Measurements from ENCODE around the gene KCTD16.

Gene KCTD16

DNA sequence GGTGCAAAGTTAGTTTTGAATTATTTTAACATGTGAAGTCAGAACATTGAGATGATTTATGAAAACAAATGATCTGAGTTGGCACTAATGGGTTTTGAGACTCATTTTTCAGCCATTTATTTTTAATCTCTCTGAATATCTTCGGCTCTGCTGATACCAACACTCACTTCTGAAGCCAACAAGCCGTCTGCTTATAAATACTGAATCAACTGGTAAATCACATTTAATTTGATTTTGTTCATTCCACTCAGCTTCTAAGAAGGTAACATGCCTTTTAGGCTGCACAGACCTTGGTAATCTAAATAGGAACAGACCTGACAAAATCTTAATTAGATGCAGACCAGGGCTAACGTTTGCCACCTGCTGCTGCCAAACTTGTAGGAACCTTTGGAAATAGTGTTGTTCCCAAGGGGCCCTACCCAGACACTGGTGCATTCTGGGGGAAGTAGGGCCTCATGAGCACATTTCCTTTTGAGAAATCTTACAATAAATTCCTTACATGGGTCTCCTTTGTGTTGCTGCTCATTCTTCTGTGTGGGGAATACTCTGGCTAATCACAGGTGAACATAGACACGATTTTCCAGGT, 182.2 kb downstream of the KCTD16 start:
- no peaks in the 10 kb centered on the region for H3K27me3 ChIP-seq (ENCODE audit: insufficient read depth, low read length)
- no peaks in the 10 kb centered on the region for H3K9me3 ChIP-seq (ENCODE audit: low read length)
- H3K36me3 ChIP-seq (ENCODE audit: insufficient read depth, low read length) = no peaks in the 10 kb centered on the region
- no peaks in the 10 kb centered on the region for H3K4me1 ChIP-seq (ENCODE audit: insufficient read depth, low read length)
- H2AFZ ChIP-seq (ENCODE audit: low read depth, low read length) = no peak overlapping the region
- no peak overlapping the region for H3K4me3 ChIP-seq (ENCODE audit: low read length)

DNA sequence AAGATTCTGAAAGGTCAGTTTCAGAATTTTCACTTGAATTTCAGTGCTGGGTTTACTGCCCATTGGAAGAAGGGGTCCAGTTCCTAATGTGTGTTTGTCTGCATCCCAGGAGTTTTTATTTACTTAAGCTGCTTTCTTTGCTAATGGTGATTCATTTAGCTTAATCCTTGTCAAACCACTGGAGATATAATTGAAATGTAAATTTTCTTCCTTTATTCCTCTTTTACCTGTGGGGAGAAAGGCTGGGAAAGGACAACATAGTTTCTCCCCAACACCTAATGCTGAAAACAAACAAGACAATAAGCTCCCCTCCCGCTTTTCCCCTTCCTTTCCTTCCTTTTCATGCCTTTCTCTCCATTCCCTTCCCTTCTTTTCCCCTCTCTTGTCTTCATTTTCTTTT, 185.8 kb downstream of the KCTD16 start:
- H3K9me3 ChIP-seq (ENCODE audit: low read length) = no peaks in the 10 kb centered on the region
- H3K36me3 ChIP-seq (ENCODE audit: insufficient read depth, low read length) = no peaks in the 10 kb centered on the region
- H3K4me1 ChIP-seq (ENCODE audit: insufficient read depth, low read length) = no peaks in the 10 kb centered on the region
- no peaks in the 10 kb centered on the region for H3K27me3 ChIP-seq (ENCODE audit: insufficient read depth, low read length)
- no peak overlapping the region for H2AFZ ChIP-seq (ENCODE audit: low read depth, low read length)
- H3K4me3 ChIP-seq (ENCODE audit: low read length) = no peak overlapping the region

- no peaks in the 10 kb centered on the region for H3K9me3 ChIP-seq (ENCODE audit: low read length)
- H3K4me1 ChIP-seq (ENCODE audit: insufficient read depth, low read length) = no peaks in the 10 kb centered on the region
- H3K27me3 ChIP-seq (ENCODE audit: insufficient read depth, low read length) = no peaks in the 10 kb centered on the region
- no peak overlapping the region for H2AFZ ChIP-seq (ENCODE audit: low read depth, low read length)
- H3K36me3 ChIP-seq (ENCODE audit: insufficient read depth, low read length) = no peaks in the 10 kb centered on the region
- H3K4me3 ChIP-seq (ENCODE audit: low read length) = no peak overlapping the region
Measured at GRCh38 chr5:144361406-144361805, 190.7 kb downstream of the KCTD16 start.

GRCh38 chr5:144365885-144366284, 195.2 kb downstream of the KCTD16 start:
- Histone ChIP-seq H3K4me3 (ENCODE audit: low read length) (no peak overlapping the region), H3K27me3 (ENCODE audit: insufficient read depth, low read length) (no peaks in the 10 kb centered on the region), H3K4me1 (ENCODE audit: insufficient read depth, low read length) (no peaks in the 10 kb centered on the region), H3K9me3 (ENCODE audit: low read length) (no peaks in the 10 kb centered on the region), H2AFZ (ENCODE audit: low read depth, low read length) (no peak overlapping the region), H3K36me3 (ENCODE audit: insufficient read depth, low read length) (no peaks in the 10 kb centered on the region)

GRCh38 chr5:144367991-144368390, 197.3 kb downstream of the KCTD16 start:
- no peaks in the 10 kb centered on the region for H3K36me3 ChIP-seq (ENCODE audit: insufficient read depth, low read length)
- no peak overlapping the region for H3K4me3 ChIP-seq (ENCODE audit: low read length)
- no peaks in the 10 kb centered on the region for H3K27me3 ChIP-seq (ENCODE audit: insufficient read depth, low read length)
- no peak overlapping the region for H2AFZ ChIP-seq (ENCODE audit: low read depth, low read length)
- H3K4me1 ChIP-seq (ENCODE audit: insufficient read depth, low read length) = no peaks in the 10 kb centered on the region
- no peaks in the 10 kb centered on the region for H3K9me3 ChIP-seq (ENCODE audit: low read length)

GRCh38 chr5:144368556-144368955, 197.9 kb downstream of the KCTD16 start:
- H3K4me3 ChIP-seq (ENCODE audit: low read length) = no peak overlapping the region
- no peak overlapping the region for H2AFZ ChIP-seq (ENCODE audit: low read depth, low read length)
- no peaks in the 10 kb centered on the region for H3K36me3 ChIP-seq (ENCODE audit: insufficient read depth, low read length)
- no peaks in the 10 kb centered on the region for H3K27me3 ChIP-seq (ENCODE audit: insufficient read depth, low read length)
- no peaks in the 10 kb centered on the region for H3K9me3 ChIP-seq (ENCODE audit: low read length)
- no peaks in the 10 kb centered on the region for H3K4me1 ChIP-seq (ENCODE audit: insufficient read depth, low read length)

DNA sequence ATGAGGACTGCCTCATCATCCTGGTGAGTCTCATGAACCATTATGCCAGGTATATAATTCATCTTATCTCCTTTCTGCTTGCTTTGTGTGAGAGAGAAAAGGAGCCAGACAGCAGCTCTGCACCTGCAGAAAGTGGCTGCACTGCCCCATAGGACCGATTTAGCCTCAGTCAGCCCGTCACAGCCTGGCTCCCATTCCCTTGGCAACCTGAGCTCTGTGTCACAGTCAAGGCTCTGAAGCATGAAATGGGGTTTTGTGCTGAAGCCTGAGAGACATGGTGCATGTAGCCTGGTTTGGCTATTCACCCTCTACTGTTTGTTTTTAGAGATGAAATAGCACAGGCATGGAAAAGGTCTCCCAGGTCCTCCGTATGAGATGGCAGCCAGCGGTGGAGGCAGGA, 198.3 kb downstream of the KCTD16 start:
- no peaks in the 10 kb centered on the region for H3K9me3 ChIP-seq (ENCODE audit: low read length)
- H2AFZ ChIP-seq (ENCODE audit: low read depth, low read length) = no peak overlapping the region
- H3K27me3 ChIP-seq (ENCODE audit: insufficient read depth, low read length) = no peaks in the 10 kb centered on the region
- H3K36me3 ChIP-seq (ENCODE audit: insufficient read depth, low read length) = no peaks in the 10 kb centered on the region
- H3K4me3 ChIP-seq (ENCODE audit: low read length) = no peak overlapping the region
- no peaks in the 10 kb centered on the region for H3K4me1 ChIP-seq (ENCODE audit: insufficient read depth, low read length)

DNA sequence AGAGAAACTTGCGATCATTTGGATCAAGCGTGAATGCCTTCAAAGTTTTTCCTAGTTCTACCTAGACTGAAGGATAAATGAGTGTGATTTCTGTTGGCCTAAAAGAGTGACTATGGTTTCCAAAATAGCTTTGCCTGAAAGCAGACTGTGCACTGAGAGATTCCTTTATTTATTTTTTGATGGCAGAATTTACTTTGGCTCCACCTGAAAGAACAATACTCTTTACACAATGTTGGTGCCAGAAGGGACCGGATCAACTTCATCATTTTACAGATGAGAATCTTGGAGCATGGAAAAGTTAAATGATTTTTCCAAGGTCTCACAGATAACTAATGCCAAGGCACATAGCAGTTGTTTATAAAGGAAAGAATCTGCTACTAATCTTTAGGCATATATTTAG, 199.6 kb downstream of the KCTD16 start:
- no peaks in the 10 kb centered on the region for H3K4me1 ChIP-seq (ENCODE audit: insufficient read depth, low read length)
- no peaks in the 10 kb centered on the region for H3K36me3 ChIP-seq (ENCODE audit: insufficient read depth, low read length)
- no peak overlapping the region for H2AFZ ChIP-seq (ENCODE audit: low read depth, low read length)
- no peak overlapping the region for H3K4me3 ChIP-seq (ENCODE audit: low read length)
- H3K27me3 ChIP-seq (ENCODE audit: insufficient read depth, low read length) = no peaks in the 10 kb centered on the region
- no peaks in the 10 kb centered on the region for H3K9me3 ChIP-seq (ENCODE audit: low read length)

DNA sequence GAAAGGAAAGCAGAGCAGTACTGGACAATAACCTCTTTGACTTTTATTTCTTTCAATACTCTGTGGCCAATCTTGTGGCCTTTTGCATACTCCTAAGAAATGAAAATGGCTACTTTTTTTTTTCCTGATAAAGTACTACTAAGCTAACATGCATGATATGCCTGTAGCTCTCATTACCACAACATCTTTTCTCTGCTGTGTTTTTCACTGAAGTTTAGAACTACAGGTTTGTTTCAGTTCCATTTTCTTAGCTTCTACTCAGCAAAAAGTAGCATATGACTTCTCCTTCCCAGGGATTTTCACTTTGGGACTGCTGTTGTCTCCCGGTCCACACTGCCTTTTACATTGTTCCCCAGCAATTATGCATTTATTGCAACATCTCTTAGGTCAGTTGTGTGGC, 204.0 kb downstream of the KCTD16 start:
- no peak overlapping the region for H3K4me3 ChIP-seq (ENCODE audit: low read length)
- H3K27me3 ChIP-seq (ENCODE audit: insufficient read depth, low read length) = no peaks in the 10 kb centered on the region
- H3K9me3 ChIP-seq (ENCODE audit: low read length) = no peaks in the 10 kb centered on the region
- H3K4me1 ChIP-seq (ENCODE audit: insufficient read depth, low read length) = no peaks in the 10 kb centered on the region
- H3K36me3 ChIP-seq (ENCODE audit: insufficient read depth, low read length) = no peaks in the 10 kb centered on the region
- no peak overlapping the region for H2AFZ ChIP-seq (ENCODE audit: low read depth, low read length)

DNA sequence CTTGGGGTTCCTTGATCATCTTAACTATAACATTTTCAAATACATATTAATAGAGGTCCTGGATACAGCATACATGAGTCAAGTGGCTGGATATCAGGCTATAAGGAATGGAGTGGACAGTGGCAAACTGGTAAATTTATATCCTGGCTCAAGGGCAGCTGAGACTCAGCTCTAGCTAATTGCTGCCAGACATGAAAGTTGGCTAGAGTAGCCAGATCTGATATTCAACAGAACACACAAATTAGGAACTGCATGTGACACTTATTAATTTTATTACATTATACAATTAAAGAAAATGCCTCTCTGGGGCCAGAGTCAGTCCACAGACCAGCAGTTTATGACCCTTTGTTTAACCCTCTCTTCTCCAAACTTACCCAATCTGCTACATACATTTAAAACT, 206.5 kb downstream of the KCTD16 start:
- Histone ChIP-seq H3K4me3 (ENCODE audit: low read length) (no peak overlapping the region), H2AFZ (ENCODE audit: low read depth, low read length) (no peak overlapping the region), H3K9me3 (ENCODE audit: low read length) (no peaks in the 10 kb centered on the region), H3K4me1 (ENCODE audit: insufficient read depth, low read length) (no peaks in the 10 kb centered on the region), H3K27me3 (ENCODE audit: insufficient read depth, low read length) (no peaks in the 10 kb centered on the region), H3K36me3 (ENCODE audit: insufficient read depth, low read length) (no peaks in the 10 kb centered on the region)

DNA sequence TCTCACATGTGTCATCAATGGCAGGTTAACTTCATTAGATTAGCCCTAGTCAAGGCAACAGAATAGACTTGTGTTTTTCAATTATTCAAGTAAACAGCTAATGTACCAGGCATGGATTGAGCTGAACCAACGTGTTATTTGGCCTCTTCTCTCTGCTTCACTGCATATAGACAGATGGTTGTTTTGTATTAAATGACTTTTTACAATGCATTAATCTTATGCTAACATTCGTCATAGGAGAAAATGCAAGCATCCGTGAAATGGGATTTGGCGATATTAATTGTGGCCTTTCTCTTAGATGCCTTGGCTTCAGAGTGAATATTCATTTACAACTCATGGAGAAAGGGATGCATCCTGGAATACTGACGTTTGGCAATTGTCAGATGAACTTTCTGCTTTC, 208.0 kb downstream of the KCTD16 start:
- Histone ChIP-seq H3K4me1 (ENCODE audit: insufficient read depth, low read length) (no peaks in the 10 kb centered on the region), H2AFZ (ENCODE audit: low read depth, low read length) (no peak overlapping the region), H3K4me3 (ENCODE audit: low read length) (no peak overlapping the region), H3K27me3 (ENCODE audit: insufficient read depth, low read length) (no peaks in the 10 kb centered on the region), H3K9me3 (ENCODE audit: low read length) (no peaks in the 10 kb centered on the region), H3K36me3 (ENCODE audit: insufficient read depth, low read length) (no peaks in the 10 kb centered on the region)

DNA sequence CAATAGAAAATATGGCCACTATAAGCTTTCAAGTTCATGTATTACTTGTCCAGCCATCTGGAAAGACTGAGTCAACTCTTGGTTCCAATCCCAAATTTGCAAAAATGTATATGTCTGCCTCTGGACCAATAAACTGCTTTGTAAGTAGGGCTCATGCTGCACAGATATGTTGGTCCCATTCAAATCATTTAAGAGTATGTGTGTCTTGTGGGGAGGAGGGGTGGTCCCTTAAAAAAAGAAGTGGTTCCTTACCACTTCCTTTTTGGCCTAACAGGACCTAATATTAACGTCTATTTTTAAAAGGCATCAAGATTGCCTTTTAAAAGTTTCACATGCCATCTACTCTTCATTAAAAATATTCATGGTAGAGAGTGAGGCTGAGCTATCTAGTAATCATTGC, 214.9 kb downstream of the KCTD16 start:
- Histone ChIP-seq H3K4me1 (ENCODE audit: insufficient read depth, low read length) (no peaks in the 10 kb centered on the region), H2AFZ (ENCODE audit: low read depth, low read length) (no peak overlapping the region), H3K4me3 (ENCODE audit: low read length) (no peak overlapping the region), H3K27me3 (ENCODE audit: insufficient read depth, low read length) (no peaks in the 10 kb centered on the region), H3K9me3 (ENCODE audit: low read length) (no peaks in the 10 kb centered on the region), H3K36me3 (ENCODE audit: insufficient read depth, low read length) (no peaks in the 10 kb centered on the region)

- Histone ChIP-seq H2AFZ (ENCODE audit: low read depth, low read length) (no peak overlapping the region), H3K4me1 (ENCODE audit: insufficient read depth, low read length) (no peaks in the 10 kb centered on the region), H3K36me3 (ENCODE audit: insufficient read depth, low read length) (no peaks in the 10 kb centered on the region), H3K4me3 (ENCODE audit: low read length) (no peak overlapping the region), H3K9me3 (ENCODE audit: low read length) (no peaks in the 10 kb centered on the region), H3K27me3 (ENCODE audit: insufficient read depth, low read length) (no peaks in the 10 kb centered on the region)
Measured at GRCh38 chr5:144386315-144386714, 215.6 kb downstream of the KCTD16 start.

- no peaks in the 10 kb centered on the region for H3K9me3 ChIP-seq (ENCODE audit: low read length)
- no peak overlapping the region for H3K4me3 ChIP-seq (ENCODE audit: low read length)
- H2AFZ ChIP-seq (ENCODE audit: low read depth, low read length) = no peak overlapping the region
- no peaks in the 10 kb centered on the region for H3K36me3 ChIP-seq (ENCODE audit: insufficient read depth, low read length)
- H3K4me1 ChIP-seq (ENCODE audit: insufficient read depth, low read length) = no peaks in the 10 kb centered on the region
- H3K27me3 ChIP-seq (ENCODE audit: insufficient read depth, low read length) = no peaks in the 10 kb centered on the region
Measured at GRCh38 chr5:144390133-144390532, 219.5 kb downstream of the KCTD16 start.

Data from neuron (in vitro differentiated cells).